ENCODE measurements around the gene ACAD8.

The ACAD8 gene

GRCh38 chr11:134229126-134229790 lies 24.1 kb upstream of the ACAD8 start:
- DNase-seq (ENCODE audit: low spot score), result no peak
- in situ Hi-C loops (cut with MboI; ENCODE audit: low pct_unique_long_range_greater_than_20kb, low sequenced_read_pairs, unreplicated experiment), result no loop called here
- no peak for TF ChIP-seq CTCF (IDR thresholded peaks at IDR 0.05; ENCODE audit: extremely low read depth, insufficient read depth, missing control alignments)

GRCh38 chr11:134230339-134230738 lies 23.0 kb upstream of the ACAD8 start:
- TF ChIP-seq CTCF (IDR thresholded peaks at IDR 0.05; ENCODE audit: extremely low read depth, insufficient read depth, missing control alignments), result no peak
- in situ Hi-C loops (cut with MboI; ENCODE audit: low pct_unique_long_range_greater_than_20kb, low sequenced_read_pairs, unreplicated experiment), result no loop called here
- DNase-seq (ENCODE audit: low spot score), result no peak

- no peak for DNase-seq (ENCODE audit: low spot score)
- no peak for TF ChIP-seq CTCF (IDR thresholded peaks at IDR 0.05; ENCODE audit: extremely low read depth, insufficient read depth, missing control alignments)
- in situ Hi-C loops (cut with MboI; ENCODE audit: low pct_unique_long_range_greater_than_20kb, low sequenced_read_pairs, unreplicated experiment), result no loop called here
Measured at GRCh38 chr11:134231958-134232659, 21.3 kb upstream of the ACAD8 start.

GRCh38 chr11:134233729-134234179 lies 19.6 kb upstream of the ACAD8 start:
- DNase-seq (ENCODE audit: low spot score), result no peak
- TF ChIP-seq CTCF (IDR thresholded peaks at IDR 0.05; ENCODE audit: extremely low read depth, insufficient read depth, missing control alignments), result no peak
- in situ Hi-C loops (cut with MboI; ENCODE audit: low pct_unique_long_range_greater_than_20kb, low sequenced_read_pairs, unreplicated experiment), result no loop called here

GRCh38 chr11:134235399-134235798 lies 18.0 kb upstream of the ACAD8 start:
- in situ Hi-C loops (cut with MboI; ENCODE audit: low pct_unique_long_range_greater_than_20kb, low sequenced_read_pairs, unreplicated experiment), result no loop called here
- no peak for DNase-seq (ENCODE audit: low spot score)
- no peak for TF ChIP-seq CTCF (IDR thresholded peaks at IDR 0.05; ENCODE audit: extremely low read depth, insufficient read depth, missing control alignments)

GRCh38 chr11:134236834-134237556 lies 16.4 kb upstream of the ACAD8 start:
- no peak for TF ChIP-seq CTCF (IDR thresholded peaks at IDR 0.05; ENCODE audit: extremely low read depth, insufficient read depth, missing control alignments)
- DNase-seq (ENCODE audit: low spot score), result no peak
- in situ Hi-C loops (cut with MboI; ENCODE audit: low pct_unique_long_range_greater_than_20kb, low sequenced_read_pairs, unreplicated experiment), result no loop called here

All from GM13977 (cell line).